HCT116 (cell line): ENCODE results near the gene CD34. TPM values are rescaled to one million over a fixed set of nuclear protein-coding genes. Genes with fewer than 3 reads are reported as not detected.

ENCODE experiments used
- ATAC-seq: fragments of 200-7000 bp; cut with Tn5 transposase; 2 replicates; pipeline ENCODE4 v1.9.1; 2020; ENCODE audit warnings: mild to moderate bottlenecking, moderate library complexity
- BruUV-seq: library from RNA; stranded (reverse); fragments of 400-500 nt; replicated peaks from 2 replicates; lab custom pipeline; 2021; lab: Mats Ljungman, UMichigan
- CTCF ChIA-PET: fragments of 300-600 bp; sonication (Branson Sonifier 250); formaldehyde crosslinking; loops from one replicate; lab custom pipeline; 2021; ENCODE audit warnings: antibody characterized with exemption; lab: Charles Lee
- POLR2A ChIA-PET: fragments of 300-600, 350-600 bp; sonication (Branson Sonifier 250); formaldehyde crosslinking; loops from one replicate; lab custom pipeline; 2021; ENCODE audit warnings: antibody characterized with exemption; lab: Charles Lee
- RAD21 ChIA-PET, 2 experiments: fragments of 300-600 bp; sonication (Branson Sonifier 250); formaldehyde crosslinking; loops; one replicate each; lab custom pipeline; 2023; ENCODE audit warnings: low total read pairs in 2 of 2; ENCODE audit not compliant: uncharacterized antibody in 2 of 2, unreplicated experiment in 2 of 2, low non-redundant PET in 1 of 2; lab: Charles Lee
- DNase-seq: peaks from one replicate; pipeline ENCODE4 v3.0.0-alpha.2; 2010; ENCODE audit warnings: low read depth, low spot score
- H2AFZ ChIP-seq: fragments of 200-600 bp; shearing (Covaris generic), sonication (generic); 2 replicates; pipeline ENCODE4 v1.6.1; 2017; ENCODE audit warnings: low read depth, mixed run types, mixed read lengths, antibody characterized with exemption, low read length; ENCODE audit not compliant: poor library complexity, severe bottlenecking
- H3K27ac ChIP-seq: 2 replicates; pipeline ENCODE4 v1.5.1; 2012; ENCODE audit warnings: low read depth, low read length
- H3K27me3 ChIP-seq: fragments of 200-600 bp; sonication (generic); 2 replicates; pipeline ENCODE4 v1.6.1; 2016; ENCODE audit warnings: mixed run types, low read length, mixed read lengths; ENCODE audit not compliant: insufficient read depth
- H3K36me3 ChIP-seq, 2 experiments: fragments of 200-500 bp in 1 of 2; fragments of 200-600 bp in 1 of 2; sonication (Bioruptor generic) in 1 of 2; sonication (generic) in 1 of 2; 2 replicates each; pipeline versions ENCODE4 v1.5.1 to v1.6.1; 2014 to 2016; ENCODE audit warnings: low read length in 2 of 2, inconsistent platforms in 1 of 2, mixed read lengths in 1 of 2, mixed run types in 1 of 2; ENCODE audit not compliant: insufficient read depth in 2 of 2, control insufficient read depth in 1 of 2
- H3K4me1 ChIP-seq, 2 experiments: fragments of 200-600 bp in 1 of 2; sonication (generic) in 1 of 2; 2 replicates each; pipeline versions ENCODE4 v1.5.1 to v1.6.1; 2012 to 2017; ENCODE audit warnings: low read length in 2 of 2, inconsistent platforms in 1 of 2, mild to moderate bottlenecking in 1 of 2, mixed read lengths in 1 of 2, mixed run types in 1 of 2, moderate library complexity in 1 of 2; ENCODE audit not compliant: insufficient read depth in 2 of 2, control insufficient read depth in 1 of 2
- H3K4me2 ChIP-seq: fragments of 200-600 bp; sonication (generic); 2 replicates; pipeline ENCODE4 v1.6.1; 2017; ENCODE audit warnings: mixed run types, low read length, mixed read lengths
- H3K4me3 ChIP-seq, 2 experiments: fragments of 200-600 bp in 1 of 2; sonication (generic) in 1 of 2; replicated peaks in 1 of 2; 2 replicates each; pipeline ENCODE4 v1.5.1; 2011 to 2016; ENCODE audit warnings: low read length in 2 of 2, control low read depth in 1 of 2, low read depth in 1 of 2, mild to moderate bottlenecking in 1 of 2, mixed read lengths in 1 of 2, mixed run types in 1 of 2
- H3K79me2 ChIP-seq: fragments of 200-600 bp; sonication (generic); 2 replicates; pipeline ENCODE4 v1.6.1; 2017; ENCODE audit warnings: mild to moderate bottlenecking, mixed run types, low read length, moderate library complexity, mixed read lengths; ENCODE audit not compliant: insufficient read depth
- H3K9ac ChIP-seq: fragments of 200-600 bp; sonication (generic); 2 replicates; pipeline ENCODE4 v1.6.1; 2016; ENCODE audit warnings: low read length, mixed read lengths
- H3K9me2 ChIP-seq: fragments of 200-600 bp; sonication (generic), shearing (Covaris generic); 2 replicates; pipeline ENCODE4 v1.6.1; 2017; ENCODE audit warnings: mixed run types, mild to moderate bottlenecking, moderate library complexity; ENCODE audit not compliant: insufficient read depth
- H3K9me3 ChIP-seq, 2 experiments: fragments of 200-500 bp in 1 of 2; fragments of 200-600 bp in 1 of 2; sonication (Bioruptor generic) in 1 of 2; sonication (generic) in 1 of 2; 2 replicates each; pipeline ENCODE4 v1.6.1; 2014 to 2017; ENCODE audit warnings: low read length in 2 of 2, mixed read lengths in 2 of 2, inconsistent platforms in 1 of 2, low read depth in 1 of 2, mild to moderate bottlenecking in 1 of 2, mixed run types in 1 of 2, moderate library complexity in 1 of 2; ENCODE audit not compliant: control insufficient read depth in 1 of 2, insufficient read depth in 1 of 2
- H4K20me1 ChIP-seq: fragments of 200-600 bp; sonication (generic), shearing (Covaris generic); 2 replicates; pipeline ENCODE4 v1.6.1; 2017; ENCODE audit warnings: mixed run types, mild to moderate bottlenecking, moderate library complexity; ENCODE audit not compliant: insufficient read depth
- CBX3 ChIP-seq: IDR thresholded peaks from 2 replicates; pipeline ENCODE4 v1.6.1; 2012; ENCODE audit warnings: low read depth
- CTCF ChIP-seq, 3 experiments: fragments of 200-600 bp in 1 of 3; sonication (generic) in 1 of 3; IDR thresholded peaks in 2 of 3; conservative IDR thresholded peaks in 1 of 3; 2 replicates each; pipeline ENCODE4 v1.5.1; 2012 to 2017; ENCODE audit warnings: low read depth in 2 of 3, low read length in 2 of 3, antibody characterized with exemption in 1 of 3, borderline replicate concordance in 1 of 3, control low read depth in 1 of 3, mild to moderate bottlenecking in 1 of 3, mixed read lengths in 1 of 3, mixed run types in 1 of 3, moderate library complexity in 1 of 3; ENCODE audit not compliant: insufficient read depth in 1 of 3
- EZH2 ChIP-seq: fragments of 200-600 bp; sonication (generic); IDR thresholded peaks from 2 replicates; pipeline ENCODE4 v1.6.1; 2017; ENCODE audit warnings: antibody characterized with exemption, mixed run types
- POLR2AphosphoS5 ChIP-seq: IDR thresholded peaks from 2 replicates; pipeline ENCODE4 v1.6.1; 2011; ENCODE audit warnings: mild to moderate bottlenecking, low read depth, low read length, moderate library complexity
- SP1 ChIP-seq: IDR thresholded peaks from 2 replicates; pipeline ENCODE4 v1.6.1; 2012; ENCODE audit warnings: low read depth
- intact Hi-C: fragments of 100-400 bp; cut with micrococcal nuclease; formaldehyde crosslinking; loops from 2 replicates; pipeline ENCODE4 v1.10.0; 2022
- total RNA-seq: library from RNA; stranded (reverse); gene quantifications from one replicate; pipeline ENCODE4 v1.2.1, GENCODE V29; 2021; ENCODE audit not compliant: unreplicated experiment
- TF ChIP-seq, protein P1 (sequence below): IDR thresholded peaks from 2 replicates; pipeline ENCODE4 v1.6.1; 2012

Gene CD34
- total RNA-seq, 1 experiment from 2014 or later: 0.07 TPM

DNA sequence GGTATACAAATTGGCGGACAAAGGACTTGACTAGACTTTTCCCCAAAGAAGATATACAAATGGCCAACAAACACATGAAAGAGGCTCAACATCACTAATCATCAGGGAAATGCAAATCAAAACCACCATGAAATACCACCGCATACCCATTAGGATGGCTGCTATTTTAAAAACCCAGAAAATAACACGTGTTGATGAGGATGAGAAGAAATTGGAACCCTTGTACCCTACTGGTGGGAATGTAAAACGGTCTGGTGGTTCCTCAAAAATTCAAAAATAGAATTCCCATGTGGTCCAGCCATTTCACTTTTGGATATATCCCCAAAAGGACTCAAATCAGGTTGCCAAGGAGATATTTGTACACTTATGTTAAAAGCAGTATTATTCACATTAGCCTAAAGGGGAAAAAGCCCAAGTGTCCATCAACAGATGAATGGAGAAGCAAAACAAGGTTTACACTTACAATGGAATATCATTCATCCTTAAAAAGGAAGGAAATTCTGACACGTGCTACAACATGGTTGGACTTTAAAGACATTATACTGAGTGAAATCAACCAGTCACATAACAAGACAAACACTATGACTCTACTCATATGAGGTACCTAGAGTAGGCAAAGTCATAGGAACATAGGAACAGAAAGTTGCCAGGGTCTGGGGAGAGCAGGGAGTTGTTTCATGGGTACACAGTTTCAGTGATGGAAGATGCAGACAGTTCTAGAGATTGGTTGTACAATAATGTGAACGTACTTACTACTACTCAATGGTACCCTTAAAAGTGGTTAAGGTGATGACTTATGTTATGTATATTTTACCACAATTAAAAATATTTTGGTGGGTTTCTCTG, 17.0 kb downstream of the CD34 start:
- H3K4me2 ChIP-seq: no peak overlapping the region
- RAD21 ChIA-PET: no interaction called here
- peak overlapping the region; percentile 18 for H2AFZ ChIP-seq
- no peaks in the 10 kb centered on the region for H3K79me2 ChIP-seq
- no peaks in the 10 kb centered on the region for H3K9me3 ChIP-seq
- no peaks in the 10 kb centered on the region for H4K20me1 ChIP-seq
- intact Hi-C loops: no loop called here
- H3K9ac ChIP-seq: no peak overlapping the region
- TF ChIP-seq CTCF (IDR thresholded peaks at IDR 0.05 in 2 of 3, conservative IDR thresholded peaks at IDR 0.05 in 1 of 3; ENCODE audit: borderline replicate concordance in 1 of 3, insufficient read depth in 1 of 3, low read depth in 2 of 3, low read length in 2 of 3) (peak in 1 of 3 experiments; percentile 30; a peak in 1 of 6 replicates), CBX3 (0 out of 2 replicates have a peak, but pooled peaks have one; percentile 17), SP1 (no peak), POLR2AphosphoS5 (no peak), EZH2 (no peak)
- TF ChIP-seq, protein P1, sequence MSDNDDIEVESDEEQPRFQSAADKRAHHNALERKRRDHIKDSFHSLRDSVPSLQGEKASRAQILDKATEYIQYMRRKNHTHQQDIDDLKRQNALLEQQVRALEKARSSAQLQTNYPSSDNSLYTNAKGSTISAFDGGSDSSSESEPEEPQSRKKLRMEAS: 0 out of 2 replicates have a peak, but pooled peaks have one; percentile 31
- TF ChIP-seq, all 23 proteins: peak for 3
- Histone ChIP-seq H3K27ac (no peak overlapping the region), H3K9me2 (no peaks in the 10 kb centered on the region), H3K4me1 (peaks cover 0 to 8% of the 10 kb centered on the region in 2 experiments; a peak in 1 of 4 replicates), H3K27me3 (no peaks in the 10 kb centered on the region), H3K36me3 (no peaks in the 10 kb centered on the region), H3K4me3 (no peak overlapping the region)
- DNase-seq (no peak), ATAC-seq (0 out of 2 replicates have a peak, but pooled peaks have one; percentile 40)
- ChIA-PET POLR2A (no interaction called here), CTCF (interaction anchor here (1.1 to 5.7 kb wide), 4 partner anchors 8 to 70 kb away, joined by 4 to 69 read pairs (median 6); no protein-coding TSS in a partner anchor)
- no TSS peak for BruUV-seq
